Loucy (cell line): ENCODE results near the gene AHDC1.

ENCODE experiments used
- H2AFZ ChIP-seq: fragments of 200-600 bp; sonication (generic); 2 replicates; pipeline ENCODE4 v1.6.0; 2016; ENCODE audit warnings: antibody characterized with exemption, mild to moderate bottlenecking, low read length, moderate library complexity
- H3F3A ChIP-seq: fragments of 200-600 bp; 2 replicates; pipeline ENCODE4 v1.6.0; 2016; ENCODE audit warnings: antibody characterized with exemption, low read depth, mild to moderate bottlenecking
- H3K27me3 ChIP-seq: fragments of 200-600 bp; sonication (generic); 2 replicates; pipeline ENCODE4 v1.6.1; 2014; ENCODE audit warnings: low read length, mild to moderate bottlenecking; ENCODE audit not compliant: insufficient read depth, poor library complexity, severe bottlenecking
- H3K36me3 ChIP-seq: fragments of 200-600 bp; sonication (generic); 2 replicates; pipeline ENCODE4 v1.6.1; 2016; ENCODE audit warnings: low read length; ENCODE audit not compliant: insufficient read depth
- H3K4me1 ChIP-seq: fragments of 200-600 bp; sonication (generic); 2 replicates; pipeline ENCODE4 v1.5.1; 2014; ENCODE audit warnings: low read length, mild to moderate bottlenecking; ENCODE audit not compliant: insufficient read depth, poor library complexity, severe bottlenecking
- H3K4me2 ChIP-seq: fragments of 200-600 bp; sonication (generic); 2 replicates; pipeline ENCODE4 v1.6.0; 2014; ENCODE audit warnings: antibody characterized with exemption, low read length, low read depth, mild to moderate bottlenecking; ENCODE audit not compliant: poor library complexity, severe bottlenecking
- H3K4me3 ChIP-seq: fragments of 200-600 bp; sonication (generic); 2 replicates; pipeline ENCODE4 v1.5.1; 2014; ENCODE audit warnings: low read length, mild to moderate bottlenecking, mixed read lengths; ENCODE audit not compliant: poor library complexity, severe bottlenecking
- H3K79me2 ChIP-seq: fragments of 200-600 bp; sonication (generic); 2 replicates; pipeline ENCODE4 v1.6.1; 2014; ENCODE audit warnings: low read length; ENCODE audit not compliant: insufficient read depth
- H3K9ac ChIP-seq: fragments of 200-600 bp; sonication (generic); 2 replicates; pipeline ENCODE4 v1.6.0; 2014; ENCODE audit warnings: mild to moderate bottlenecking, low read depth, low read length, moderate library complexity; ENCODE audit not compliant: poor library complexity, severe bottlenecking
- H3K9me2 ChIP-seq: fragments of 200-600 bp; sonication (generic); replicated peaks from 2 replicates; pipeline ENCODE4 v1.6.1; 2016; ENCODE audit warnings: low read depth, low read length, mixed read lengths
- H3K9me3 ChIP-seq: fragments of 200-600 bp; sonication (generic); 2 replicates; pipeline ENCODE4 v1.6.1; 2014; ENCODE audit warnings: mild to moderate bottlenecking, antibody characterized with exemption, low read length, low read depth; ENCODE audit not compliant: insufficient read depth
- H4K20me1 ChIP-seq: fragments of 200-600 bp; sonication (generic); 2 replicates; pipeline ENCODE4 v1.6.0; 2014; ENCODE audit warnings: antibody characterized with exemption, low read length, mild to moderate bottlenecking; ENCODE audit not compliant: insufficient read depth, poor library complexity, severe bottlenecking
- CTCF ChIP-seq: fragments of 200-600 bp; sonication (generic); conservative IDR thresholded peaks from 2 replicates; pipeline ENCODE4 v1.5.1; 2014; ENCODE audit warnings: mild to moderate bottlenecking, antibody characterized with exemption, low read length
- EZH2phosphoT487 ChIP-seq: fragments of 200-600 bp; IDR thresholded peaks from 2 replicates; pipeline ENCODE4 v1.6.1; 2018; ENCODE audit warnings: antibody characterized with exemption, mild to moderate bottlenecking, moderate library complexity, borderline replicate concordance

AHDC1 gene

GRCh38 chr1:27556435-27556780, 47.5 kb downstream of the AHDC1 start:
- Histone ChIP-seq H3K9me3 (no peaks in the 10 kb centered on the region), H3K79me2 (peaks cover 41% of the 10 kb centered on the region), H3K4me2 (peak overlapping the region; percentile 99), H3K9me2 (no peaks in the 10 kb centered on the region), H3K36me3 (peaks cover 40% of the 10 kb centered on the region; the same call in 1 of the 2 replicates), H3K4me1 (peaks cover 42% of the 10 kb centered on the region), H3K9ac (peak overlapping the region; percentile 79), H4K20me1 (peaks cover 17% of the 10 kb centered on the region), H3K27me3 (no peaks in the 10 kb centered on the region), H3K4me3 (peak overlapping the region; percentile 69), H2AFZ (no peak overlapping the region), H3F3A (peaks cover 3% of the 10 kb centered on the region; the same call in 1 of the 2 replicates)
- TF ChIP-seq CTCF, result no peak
- TF ChIP-seq EZH2phosphoT487, result no peak

- Histone ChIP-seq H3K4me2 (peak overlapping the region; percentile 99), H3K9me2 (no peaks in the 10 kb centered on the region), H3K79me2 (peaks cover 35% of the 10 kb centered on the region), H3K27me3 (no peaks in the 10 kb centered on the region), H4K20me1 (peaks cover 13% of the 10 kb centered on the region), H2AFZ (no peak overlapping the region), H3F3A (peaks cover 3% of the 10 kb centered on the region; the same call in 1 of the 2 replicates), H3K36me3 (peaks cover 45% of the 10 kb centered on the region; the same call in 1 of the 2 replicates), H3K9me3 (no peaks in the 10 kb centered on the region), H3K4me1 (peaks cover 42% of the 10 kb centered on the region), H3K4me3 (peak overlapping the region; percentile 69), H3K9ac (peak overlapping the region; percentile 79)
- no peak for TF ChIP-seq EZH2phosphoT487
- no peak for TF ChIP-seq CTCF
These were observed 48.1 kb downstream of the AHDC1 start for GRCh38 chr1:27555700-27556424.

- peak overlapping the region; percentile 99 for H3K4me2 ChIP-seq
- peaks cover 3% of the 10 kb centered on the region; the same call in 1 of the 2 replicates for H3F3A ChIP-seq
- H3K4me1 ChIP-seq, result peaks cover 38% of the 10 kb centered on the region
- H4K20me1 ChIP-seq, result peaks cover 13% of the 10 kb centered on the region
- H3K79me2 ChIP-seq, result peaks cover 27% of the 10 kb centered on the region
- no peak overlapping the region for H2AFZ ChIP-seq
- no peaks in the 10 kb centered on the region for H3K27me3 ChIP-seq
- H3K9me2 ChIP-seq, result no peaks in the 10 kb centered on the region
- peaks cover 54% of the 10 kb centered on the region; the same call in 1 of the 2 replicates for H3K36me3 ChIP-seq
- peak overlapping the region; percentile 65 for H3K9ac ChIP-seq
- no peaks in the 10 kb centered on the region for H3K9me3 ChIP-seq
- TF ChIP-seq EZH2phosphoT487 (no peak), CTCF (no peak)
- H3K4me3 ChIP-seq, result no peak overlapping the region
These were observed 48.9 kb downstream of the AHDC1 start for GRCh38 chr1:27554759-27555699.
